ENCODE data around the gene FBN2. TPM values are rescaled to one million over a fixed set of nuclear protein-coding genes. Genes with fewer than 3 reads are reported as not detected.

The FBN2 gene
- total and polyA plus RNA-seq, 2 of the 4 experiments (the other 2 are of a cell fraction) = 26.7 to 69.0 TPM

GRCh38 chr5:128541385-128541784, 3.3 kb upstream of the FBN2 start:
- Histone ChIP-seq H3K4ac (ENCODE audit: low read depth, low read length) (no peak overlapping the region), H4K91ac (ENCODE audit: insufficient read depth, low read depth, low read length) (no peak overlapping the region), H2AFZ (replicated peaks; ENCODE audit: low read length, poor library complexity) (no peak overlapping the region), H4K8ac (ENCODE audit: low read depth in 2 of 2, low read length in 2 of 2) (no peak overlapping the region), H2AK5ac (ENCODE audit: low read depth, low read length) (no peak overlapping the region), H3K4me2 (ENCODE audit: low read depth, low read length) (no peak overlapping the region), H3K23ac (ENCODE audit: low read depth, low read length) (no peak overlapping the region), H2BK120ac (ENCODE audit: low read depth, low read length) (no peak overlapping the region), H2AK9ac (replicated peaks; ENCODE audit: low read depth, low read length, poor library complexity) (no peak overlapping the region), H3K18ac (ENCODE audit: low read depth, low read length) (no peak overlapping the region), H2BK15ac (ENCODE audit: low read depth, low read length) (no peak overlapping the region), H3K56ac (ENCODE audit: extremely low read depth, insufficient read depth, low read length) (no peak overlapping the region), H3K79me1 (ENCODE audit: low read depth in 1 of 2, low read length in 2 of 2) (peaks cover 0 to 3% of the 10 kb centered on the region in 2 experiments; a peak in 2 of 4 replicates), H3K14ac (replicated peaks; ENCODE audit: low read depth, low read length) (no peak overlapping the region), H3K4me3 (ENCODE audit: insufficient read depth, low read depth, low read length) (no peak overlapping the region), H2BK20ac (ENCODE audit: low read depth, low read length) (no peak overlapping the region), H3K27me3 (ENCODE audit: control insufficient read depth, insufficient read depth, low read length) (no peaks in the 10 kb centered on the region), H3K36me3 (ENCODE audit: control insufficient read depth, insufficient read depth, low read length) (no peaks in the 10 kb centered on the region), H3K4me1 (ENCODE audit: control insufficient read depth, insufficient read depth, low read length) (0 out of 2 replicates have a peak, but pooled peaks cover 2% of the 10 kb centered on the region), H3K9ac (ENCODE audit: low read depth, low read length) (no peak overlapping the region), H2BK5ac (ENCODE audit: low read depth, low read length, poor library complexity, severe bottlenecking) (no peak overlapping the region), H4K5ac (ENCODE audit: low read depth, low read length) (no peak overlapping the region), H3K9me1 (ENCODE audit: insufficient read depth, low read length) (peaks cover 1% of the 10 kb centered on the region), H4K20me1 (ENCODE audit: insufficient read depth, low read length) (peaks cover 4% of the 10 kb centered on the region; the same call in 1 of the 2 replicates), H3K9me3 (ENCODE audit: control insufficient read depth, insufficient read depth, low read length) (no peaks in the 10 kb centered on the region; the same call in 1 of the 2 replicates), H3K27ac (ENCODE audit: insufficient read depth, low read length) (no peak overlapping the region)
- POLR2A ChIA-PET (ENCODE audit: unreplicated experiment) = no interaction called here
- CTCF ChIA-PET = no interaction called here
- dilution Hi-C loops (cut with HindIII; ENCODE audit: low sequenced_read_pairs, unreplicated experiment) = no loop called here
- ATAC-seq (ENCODE audit: low read depth) = no peak
- BruUV-seq (replicated peaks) = no TSS peak
- TF ChIP-seq MAFK (IDR thresholded peaks at IDR 0.05; ENCODE audit: low read depth, low read length) (no peak), USF2 (IDR thresholded peaks at IDR 0.05; ENCODE audit: low read depth, low read length) (no peak), RAD21 (IDR thresholded peaks at IDR 0.05; ENCODE audit: low read length) (no peak), CEBPB (IDR thresholded peaks at IDR 0.05; ENCODE audit: low read depth, low read length) (no peak), FOS (IDR thresholded peaks at IDR 0.05; ENCODE audit: low read depth, low read length) (no peak)
- no peak for DNase-seq
- no CpG with 5 or more reads among the region's 3 CpGs for WGBS, 2 experiments (ENCODE audit: extremely low coverage in 2 of 2, insufficient read length in 1 of 2)
- in situ Hi-C loops (cut with MboI; ENCODE audit: low sequenced_read_pairs) = no loop called here
- intact Hi-C loops (cut with micrococcal nuclease) = no loop called here
